GM23338 (cell line): ENCODE measurements around the gene NXPH4. TPM values are rescaled to one million over a fixed set of nuclear protein-coding genes. Genes with fewer than 3 reads are reported as not detected.
A peak's percentile ranks its signal among the peaks of the same experiment; 100 is the strongest.

Experiments used
- ATAC-seq: fragments of 200-7000 bp; cut with Tn5 transposase; 3 replicates; pipeline ENCODE4 v1.9.1; 2020
- DNase-seq: peaks from one replicate; pipeline ENCODE4 v3.0.0-alpha.2; 2015; ENCODE audit warnings: low spot score
- H2AFZ ChIP-seq: fragments of 200-600 bp; sonication (generic); 2 replicates; pipeline ENCODE4 v1.8.0; 2016; ENCODE audit warnings: antibody characterized with exemption, mild to moderate bottlenecking, moderate library complexity
- H3F3A ChIP-seq: fragments of 200-600 bp; sonication (generic); replicated peaks from 2 replicates; pipeline ENCODE4 v1.8.0; 2017; ENCODE audit warnings: antibody characterized with exemption, mixed run types, low read depth
- H3K27ac ChIP-seq: fragments of 200-600 bp; sonication (generic); 2 replicates; pipeline ENCODE4 v1.6.1; 2016; ENCODE audit warnings: low read depth
- H3K27me3 ChIP-seq: fragments of 200-600 bp; sonication (generic); 2 replicates; pipeline ENCODE4 v1.8.0; 2016; ENCODE audit warnings: mild to moderate bottlenecking, mixed run types, moderate library complexity; ENCODE audit not compliant: insufficient read depth
- H3K36me3 ChIP-seq: fragments of 200-600 bp; sonication (generic); 2 replicates; pipeline ENCODE4 v1.8.0; 2016; ENCODE audit warnings: mild to moderate bottlenecking; ENCODE audit not compliant: insufficient read depth
- H3K4me1 ChIP-seq: fragments of 200-600 bp; sonication (generic); 2 replicates; pipeline ENCODE4 v1.8.0; 2016; ENCODE audit warnings: mild to moderate bottlenecking, moderate library complexity; ENCODE audit not compliant: insufficient read depth
- H3K4me2 ChIP-seq: fragments of 200-600 bp; sonication (generic); 2 replicates; pipeline ENCODE4 v1.7.1; 2017; ENCODE audit warnings: mixed run types
- H3K4me3 ChIP-seq: fragments of 200-600 bp; sonication (generic); 2 replicates; pipeline ENCODE4 v1.6.1; 2016; ENCODE audit warnings: mixed run types
- H3K79me2 ChIP-seq: fragments of 200-600 bp; sonication (generic); replicated peaks from 2 replicates; pipeline ENCODE4 v1.8.0; 2017; ENCODE audit warnings: mild to moderate bottlenecking; ENCODE audit not compliant: insufficient read depth
- H3K9me2 ChIP-seq: fragments of 200-600 bp; sonication (generic); 2 replicates; pipeline ENCODE4 v1.8.0; 2017; ENCODE audit not compliant: insufficient read depth
- H4K20me1 ChIP-seq: fragments of 200-600 bp; sonication (generic); replicated peaks from 2 replicates; pipeline ENCODE4 v1.8.0; 2017; ENCODE audit warnings: mild to moderate bottlenecking; ENCODE audit not compliant: insufficient read depth
- H3K27ac Mint-ChIP-seq: 2 replicates; pipeline ENCODE4 v1.8.0; 2020; ENCODE audit warnings: inconsistent platforms, mild to moderate bottlenecking, moderate library complexity, mixed read lengths
- H3K27me3 Mint-ChIP-seq: 3 replicates; pipeline ENCODE4 v1.8.0; 2022; ENCODE audit warnings: low read depth, mild to moderate bottlenecking, moderate library complexity, mixed read lengths, inconsistent platforms; ENCODE audit not compliant: insufficient read depth, poor library complexity
- H3K36me3 Mint-ChIP-seq: 3 replicates; pipeline ENCODE4 v1.8.0; 2021; ENCODE audit warnings: low read depth, mild to moderate bottlenecking, inconsistent platforms, moderate library complexity, mixed read lengths
- H3K4me1 Mint-ChIP-seq: 3 replicates; pipeline ENCODE4 v1.8.0; 2020; ENCODE audit warnings: mild to moderate bottlenecking, inconsistent platforms, mixed read lengths
- H3K4me3 Mint-ChIP-seq: 3 replicates; pipeline ENCODE4 v1.8.0; 2021; ENCODE audit warnings: moderate library complexity, mild to moderate bottlenecking, inconsistent platforms, mixed read lengths
- H3K9me3 Mint-ChIP-seq: 3 replicates; pipeline ENCODE4 v1.8.0; 2020; ENCODE audit warnings: moderate library complexity, mild to moderate bottlenecking, inconsistent platforms, mixed read lengths
- EZH2phosphoT487 ChIP-seq: fragments of 200-600 bp; sonication (generic); IDR thresholded peaks from one replicate; pipeline ENCODE4 v1.8.1; 2018; ENCODE audit warnings: antibody characterized with exemption; ENCODE audit not compliant: unreplicated experiment
- POLR2AphosphoS5 ChIP-seq: IDR thresholded peaks from 2 replicates; pipeline ENCODE4 v1.6.1; 2016; ENCODE audit warnings: antibody characterized with exemption, low read depth
- STAT1 ChIP-seq: IDR thresholded peaks from one replicate; pipeline ENCODE4 v1.6.1; 2016; ENCODE audit warnings: antibody characterized with exemption; ENCODE audit not compliant: unreplicated experiment
- polyA plus RNA-seq: library from polyadenylated mRNA; unstranded; fragments of >200 nt; fragmentation: Nextera tagmentation; extraction: Ambion mirVana; gene quantifications from 2 replicates; pipeline ENCODE4 v1.2.1, GENCODE V29; 2016
- total RNA-seq: library from RNA; depleted of rRNA; stranded (reverse); fragments of >200 nt; shearing (Covaris generic); gene quantifications from 2 replicates; pipeline ENCODE4 v1.2.3, GENCODE V29; 2014
- TF ChIP-seq, protein P1 (sequence below), 2 experiments: fragments of 200-600 bp in 1 of 2; sonication (generic) in 1 of 2; conservative IDR thresholded peaks; 2 replicates each; pipeline versions ENCODE4 v1.5.1 to v1.6.1; 2016 to 2017; ENCODE audit warnings: antibody characterized with exemption in 2 of 2, low read depth in 2 of 2, mild to moderate bottlenecking in 2 of 2, moderate library complexity in 1 of 2
- TF ChIP-seq, protein P2 (sequence below): IDR thresholded peaks from 2 replicates; pipeline ENCODE4 v1.6.1; 2016; ENCODE audit warnings: antibody characterized with exemption

NXPH4 gene
- total and polyA plus RNA-seq, 2 experiments from 2014 or later: 0.89 to 1.5 TPM

DNA sequence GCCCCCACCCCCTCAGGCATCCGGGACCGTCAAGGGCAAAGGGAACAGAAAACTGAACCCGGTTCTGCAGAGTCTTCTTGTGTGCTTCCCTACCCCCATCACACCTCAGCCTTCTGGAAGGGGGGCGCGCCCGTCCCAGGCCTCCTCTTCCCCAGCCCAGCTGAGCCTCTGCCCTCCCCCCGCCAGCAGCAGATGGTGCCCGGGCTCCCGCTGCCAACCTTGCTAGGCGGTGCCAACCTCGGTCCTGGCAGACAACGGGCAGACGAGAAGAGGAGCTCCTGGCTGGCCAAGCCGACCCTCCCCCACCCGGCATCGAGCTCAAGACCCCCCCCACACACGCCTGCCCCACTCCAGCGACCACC lies 25.7 kb downstream of the NXPH4 start (continued):
- TF ChIP-seq, protein P1, sequence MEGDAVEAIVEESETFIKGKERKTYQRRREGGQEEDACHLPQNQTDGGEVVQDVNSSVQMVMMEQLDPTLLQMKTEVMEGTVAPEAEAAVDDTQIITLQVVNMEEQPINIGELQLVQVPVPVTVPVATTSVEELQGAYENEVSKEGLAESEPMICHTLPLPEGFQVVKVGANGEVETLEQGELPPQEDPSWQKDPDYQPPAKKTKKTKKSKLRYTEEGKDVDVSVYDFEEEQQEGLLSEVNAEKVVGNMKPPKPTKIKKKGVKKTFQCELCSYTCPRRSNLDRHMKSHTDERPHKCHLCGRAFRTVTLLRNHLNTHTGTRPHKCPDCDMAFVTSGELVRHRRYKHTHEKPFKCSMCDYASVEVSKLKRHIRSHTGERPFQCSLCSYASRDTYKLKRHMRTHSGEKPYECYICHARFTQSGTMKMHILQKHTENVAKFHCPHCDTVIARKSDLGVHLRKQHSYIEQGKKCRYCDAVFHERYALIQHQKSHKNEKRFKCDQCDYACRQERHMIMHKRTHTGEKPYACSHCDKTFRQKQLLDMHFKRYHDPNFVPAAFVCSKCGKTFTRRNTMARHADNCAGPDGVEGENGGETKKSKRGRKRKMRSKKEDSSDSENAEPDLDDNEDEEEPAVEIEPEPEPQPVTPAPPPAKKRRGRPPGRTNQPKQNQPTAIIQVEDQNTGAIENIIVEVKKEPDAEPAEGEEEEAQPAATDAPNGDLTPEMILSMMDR (conservative IDR thresholded peaks at IDR 0.05; ENCODE audit: low read depth in 2 of 2): no peak
- TF ChIP-seq POLR2AphosphoS5: no peak
- no peak for TF ChIP-seq STAT1
- TF ChIP-seq, protein P2, sequence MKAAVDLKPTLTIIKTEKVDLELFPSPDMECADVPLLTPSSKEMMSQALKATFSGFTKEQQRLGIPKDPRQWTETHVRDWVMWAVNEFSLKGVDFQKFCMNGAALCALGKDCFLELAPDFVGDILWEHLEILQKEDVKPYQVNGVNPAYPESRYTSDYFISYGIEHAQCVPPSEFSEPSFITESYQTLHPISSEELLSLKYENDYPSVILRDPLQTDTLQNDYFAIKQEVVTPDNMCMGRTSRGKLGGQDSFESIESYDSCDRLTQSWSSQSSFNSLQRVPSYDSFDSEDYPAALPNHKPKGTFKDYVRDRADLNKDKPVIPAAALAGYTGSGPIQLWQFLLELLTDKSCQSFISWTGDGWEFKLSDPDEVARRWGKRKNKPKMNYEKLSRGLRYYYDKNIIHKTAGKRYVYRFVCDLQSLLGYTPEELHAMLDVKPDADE: no peak
- no peak for TF ChIP-seq EZH2phosphoT487

DNA sequence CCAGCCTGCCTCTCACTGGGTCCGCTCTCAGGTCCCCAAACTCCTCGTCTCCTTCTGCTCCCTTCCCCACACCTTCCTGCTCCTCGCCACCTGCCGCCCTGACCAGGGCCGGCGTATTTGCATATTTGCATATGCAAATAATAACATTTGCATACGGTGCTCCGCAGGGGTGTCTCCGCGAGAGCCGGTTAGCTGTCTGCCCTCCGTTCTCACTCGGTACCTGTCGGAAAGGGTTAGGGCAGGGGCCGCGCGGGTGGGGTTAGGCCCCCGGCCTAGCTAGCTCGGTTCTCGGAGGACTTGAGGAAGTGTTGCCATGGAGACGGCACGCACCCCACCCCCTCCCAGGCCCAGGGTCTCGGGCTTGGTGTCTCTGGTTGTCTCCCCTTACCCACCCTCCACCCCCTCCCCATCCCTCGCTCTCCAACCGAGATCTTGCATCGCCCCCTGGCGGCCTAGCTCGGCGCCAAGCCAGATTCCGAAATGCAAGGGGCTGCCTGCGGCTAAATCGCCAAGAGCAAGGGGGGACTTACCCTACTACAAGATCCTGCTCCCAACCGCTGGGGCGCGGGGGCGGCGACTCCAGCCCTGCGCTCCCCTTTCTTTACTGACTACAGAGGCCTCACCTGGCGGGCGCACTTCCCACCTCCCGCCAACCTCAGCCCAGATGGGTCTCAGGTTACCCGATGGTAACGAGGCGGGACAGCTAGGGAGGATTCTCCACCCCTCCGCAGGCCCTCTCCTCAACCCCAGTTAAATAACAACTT lies 26.3 kb downstream of the NXPH4 start:
- peaks cover 63% of the 10 kb centered on the region for H3K27me3 ChIP-seq
- no peak overlapping the region for H3K27ac ChIP-seq

More for the DNA sequence above, 26.3 kb downstream of the NXPH4 start:
- Mint-ChIP-seq H3K4me3 (peak overlapping the region; percentile 79), H3K36me3 (no peaks in the 10 kb centered on the region; the same call in 2 of the 3 replicates), H3K4me1 (peaks cover 57% of the 10 kb centered on the region), H3K27me3 (peaks cover 75% of the 10 kb centered on the region), H3K9me3 (no peaks in the 10 kb centered on the region), H3K27ac (peak overlapping the region; percentile 82; the same call in 1 of the 2 replicates)
- Histone ChIP-seq H3K36me3 (no peaks in the 10 kb centered on the region), H3K4me1 (peaks cover 39% of the 10 kb centered on the region), H3K4me2 (peak overlapping the region; percentile 99), H3K4me3 (peak overlapping the region; percentile 85), H3K9me2 (no peaks in the 10 kb centered on the region), H3K79me2 (no peaks in the 10 kb centered on the region), H2AFZ (peak overlapping the region; percentile 14; the same call in 1 of the 2 replicates), H4K20me1 (no peaks in the 10 kb centered on the region; the same call in 1 of the 2 replicates), H3F3A (peaks cover 11% of the 10 kb centered on the region)
- ATAC-seq: peak; percentile 28
- peak; percentile 96 for DNase-seq
- TF ChIP-seq, protein P1 (conservative IDR thresholded peaks at IDR 0.05; ENCODE audit: low read depth in 2 of 2): peak; percentile 77 to 81
- TF ChIP-seq, protein P2: no peak
